HG02885 (cell line): Measurements from ENCODE around the gene RNASE3.
"Not testable (repeated sequence)": the region's sequence is repeated elsewhere in the genome, so short reads cannot be mapped to it uniquely, and the experiment has no call there.

ENCODE experiments used
- ATAC-seq: cut with Tn5 transposase; IDR thresholded peaks from one replicate; pipeline ENCODE4 v1.9.1; 2021; ENCODE audit warnings: mild to moderate bottlenecking; ENCODE audit not compliant: unreplicated experiment, poor library complexity

The RNASE3 gene

DNA sequence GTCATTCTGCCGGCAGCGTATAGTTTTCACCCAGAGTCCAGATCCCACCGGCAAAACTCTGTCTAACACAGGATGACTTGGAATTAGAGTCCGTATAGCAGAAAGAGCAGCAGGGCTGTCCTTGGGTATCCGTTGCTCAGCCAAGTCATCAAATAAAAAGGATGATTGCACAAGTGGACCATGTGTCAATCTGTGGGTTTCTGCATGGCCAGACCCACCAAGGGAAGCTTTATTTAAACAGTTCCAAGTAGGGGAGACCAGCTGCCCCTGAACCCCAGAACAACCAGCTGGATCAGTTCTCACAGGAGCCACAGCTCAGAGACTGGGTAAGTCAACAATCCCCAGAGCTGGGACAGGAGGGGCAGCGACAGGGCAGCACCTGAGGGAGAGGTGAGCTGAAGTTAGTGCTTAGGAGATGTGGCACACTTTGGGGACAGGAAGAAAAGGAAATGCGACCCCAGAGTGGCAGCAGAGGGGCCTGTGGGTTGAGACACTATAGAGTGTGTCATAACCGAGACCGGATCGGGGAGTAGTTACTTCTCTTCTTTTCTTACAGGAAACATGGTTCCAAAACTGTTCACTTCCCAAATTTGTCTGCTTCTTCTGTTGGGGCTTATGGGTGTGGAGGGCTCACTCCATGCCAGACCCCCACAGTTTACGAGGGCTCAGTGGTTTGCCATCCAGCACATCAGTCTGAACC is at the start of gene RNASE3:
Gene RNASE3 (plus strand): TSS at position 260 of the 700 bp plus-strand sequence. CDS start 302 bp downstream, at position 562.
- ATAC-seq = not testable (repeated sequence)

DNA sequence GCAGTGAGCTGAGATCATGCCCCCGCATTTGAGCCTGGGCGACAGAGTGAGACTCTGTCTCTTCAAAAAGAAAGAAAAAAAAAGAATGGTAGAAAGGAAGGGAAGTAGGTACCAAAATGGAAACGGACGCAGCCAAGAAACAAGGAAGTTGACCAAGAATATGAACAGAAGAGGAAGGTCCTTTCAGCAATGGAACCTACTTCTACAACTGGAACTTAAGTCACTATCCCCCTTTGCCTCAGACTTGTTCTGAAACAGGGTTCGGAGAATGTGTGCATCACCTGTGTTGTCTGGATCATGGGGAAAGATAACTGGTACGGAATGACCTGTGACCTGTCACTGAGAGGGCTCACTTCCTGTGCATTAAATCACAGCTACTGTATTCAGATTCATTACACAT is 44.6 kb upstream of the RNASE3 start:
- ATAC-seq = no peak

DNA sequence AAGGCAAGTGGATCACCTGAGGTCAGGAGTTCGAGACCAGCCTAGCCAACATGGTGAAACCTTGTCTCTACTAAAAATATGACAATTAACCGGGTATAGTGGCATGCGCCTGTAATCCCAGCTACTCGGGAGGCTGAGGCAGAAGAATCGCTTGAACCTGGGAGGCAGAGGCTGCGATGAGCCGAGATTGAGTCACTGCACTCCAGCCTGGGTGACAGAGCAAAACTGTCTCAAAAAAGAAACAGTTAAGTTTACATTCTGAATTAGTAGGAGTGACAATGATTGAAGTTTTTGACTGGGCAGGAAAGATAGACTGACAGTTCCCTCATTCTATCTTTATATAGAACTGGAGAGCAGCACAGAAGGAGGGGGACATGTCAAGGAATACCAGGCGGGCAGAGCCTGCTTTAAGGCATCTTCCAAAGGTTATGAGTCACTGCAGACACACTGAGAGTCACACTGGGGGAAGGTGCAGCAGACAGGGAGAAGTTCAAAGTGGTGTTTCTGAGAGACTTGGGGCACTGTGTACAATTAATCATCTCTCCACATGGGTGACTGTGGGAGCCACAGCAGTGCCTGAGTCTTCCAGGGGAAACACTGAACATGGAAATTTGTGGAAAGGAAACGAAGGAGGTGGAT is 42.8 kb upstream of the RNASE3 start:
- ATAC-seq = no peak

DNA sequence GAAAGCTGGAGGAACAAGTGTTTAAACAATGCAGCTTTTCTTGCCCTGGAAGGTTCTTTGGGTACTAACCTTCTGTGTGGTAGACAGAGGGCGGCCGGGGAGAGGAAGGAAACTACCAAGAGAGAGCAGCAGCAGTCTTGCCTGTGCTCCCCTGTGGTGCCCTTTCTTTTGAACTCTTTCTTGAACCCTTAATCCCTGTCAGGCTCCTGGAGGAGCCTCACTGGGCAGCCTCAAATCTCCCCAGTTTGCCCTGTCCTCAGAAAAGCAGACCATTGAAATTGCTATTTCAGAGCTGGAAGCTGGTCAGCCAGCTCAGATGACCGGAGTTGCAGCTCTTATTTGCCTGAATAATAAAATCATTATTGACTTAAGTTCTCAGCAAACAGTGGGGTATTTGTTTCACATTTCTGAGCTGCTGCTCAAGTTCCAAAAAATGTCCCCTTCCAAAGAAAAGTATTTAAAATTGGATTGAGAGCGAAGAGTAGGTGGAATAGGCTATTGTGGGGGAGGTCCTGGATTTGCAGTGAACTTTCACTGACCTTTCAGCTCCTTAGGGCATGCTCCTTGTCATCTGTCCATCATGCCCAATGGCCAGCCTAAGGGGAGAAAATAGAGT is 42.1 kb upstream of the RNASE3 start:
- no peak for ATAC-seq

DNA sequence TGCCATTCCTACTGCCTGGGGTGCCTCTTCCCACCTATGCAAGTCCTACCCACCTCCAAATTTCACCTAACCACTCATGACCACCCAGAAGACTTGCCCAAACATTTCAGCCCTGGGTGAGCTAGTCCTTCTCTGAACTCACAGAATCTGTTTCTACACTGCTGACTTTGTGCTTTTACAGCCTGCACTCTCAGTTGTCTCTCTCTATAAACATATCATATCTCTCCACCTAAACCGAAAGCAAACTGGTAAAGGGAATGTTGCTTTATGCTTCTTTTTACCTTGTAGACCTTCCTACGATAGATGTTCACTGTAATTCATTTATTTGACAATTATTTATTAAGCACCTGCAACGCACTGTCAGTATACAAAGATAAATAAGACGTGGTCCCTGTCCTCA is 38.1 kb upstream of the RNASE3 start:
- no peak for ATAC-seq

DNA sequence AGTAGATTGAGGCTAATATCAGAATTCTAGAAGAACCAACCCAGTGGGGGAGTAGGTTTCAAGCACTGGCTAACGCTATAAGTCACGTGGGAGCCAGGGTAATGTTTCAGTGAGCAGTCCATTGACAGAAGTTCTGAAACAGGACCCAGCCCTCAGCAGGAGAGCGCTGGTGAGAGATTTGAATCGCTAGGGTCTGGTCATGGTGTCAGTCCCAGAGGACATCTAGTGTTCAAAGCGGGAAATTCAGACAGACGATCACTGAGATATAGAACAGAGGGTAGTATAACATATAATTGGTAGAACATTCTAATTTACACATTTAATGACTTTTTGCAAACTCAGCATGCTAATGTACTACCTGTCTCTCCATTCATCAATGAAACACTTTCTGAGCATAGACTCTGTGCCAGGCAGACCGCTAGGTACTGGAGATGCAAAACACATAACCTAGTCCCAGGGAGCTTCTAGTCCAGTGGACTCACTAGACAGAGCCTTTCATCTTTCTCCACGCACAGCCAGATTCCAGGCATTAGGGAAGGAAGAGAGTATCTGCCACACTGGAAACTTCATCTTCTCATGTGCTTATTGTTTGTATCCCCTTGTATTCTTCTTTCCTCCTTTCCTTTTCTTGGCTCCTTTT is 35.4 kb upstream of the RNASE3 start:
- ATAC-seq = peak; percentile 89

DNA sequence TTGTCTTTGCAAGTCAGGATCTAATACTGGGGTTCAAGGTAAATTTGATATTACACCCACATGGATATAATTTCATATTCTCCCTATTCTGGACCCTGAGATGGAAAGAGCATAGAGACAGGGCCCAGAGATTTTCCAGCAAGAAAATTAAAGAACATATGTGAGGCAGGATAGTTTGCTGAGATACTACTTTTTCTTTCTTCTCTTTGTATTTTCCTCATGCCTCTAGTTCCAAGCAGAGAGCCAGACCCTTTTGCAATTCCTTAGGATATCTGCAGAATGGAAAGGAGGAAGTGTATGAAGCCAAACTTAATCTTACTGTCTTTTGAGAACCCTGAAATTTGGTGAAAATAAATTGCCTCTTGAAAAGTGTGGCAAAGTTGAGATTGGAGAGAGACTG is 34.0 kb upstream of the RNASE3 start:
- ATAC-seq = no peak

DNA sequence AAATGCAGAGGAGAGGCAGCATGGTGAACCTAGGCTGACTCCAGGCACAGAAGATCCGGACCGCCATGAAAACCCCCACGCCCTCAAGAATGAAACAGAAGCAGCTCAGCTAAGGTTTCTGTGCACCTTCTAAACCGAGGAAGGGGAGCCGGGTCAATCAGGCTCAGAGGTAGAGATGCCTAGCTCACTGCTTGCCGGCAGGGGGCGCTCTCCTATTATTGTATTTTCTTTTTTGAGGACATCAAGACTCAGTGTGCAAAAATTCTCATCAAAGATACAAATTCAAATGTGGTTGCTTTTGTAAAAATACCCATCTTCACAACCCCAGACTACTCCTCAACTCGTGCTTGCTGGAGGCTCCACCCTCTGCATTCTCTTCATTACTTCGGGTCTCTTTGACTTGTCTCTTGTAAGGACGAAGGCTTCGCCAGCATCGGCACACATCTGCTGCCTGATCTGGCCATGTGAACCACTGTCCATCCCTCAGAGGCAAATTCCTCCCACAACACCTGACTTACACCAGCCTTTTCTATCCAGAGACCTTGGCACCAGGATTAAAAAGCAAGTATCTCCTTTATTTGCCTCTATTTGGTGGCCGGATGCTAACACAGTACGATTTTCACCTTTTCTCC is 33.4 kb upstream of the RNASE3 start:
- peak; percentile 51 for ATAC-seq

DNA sequence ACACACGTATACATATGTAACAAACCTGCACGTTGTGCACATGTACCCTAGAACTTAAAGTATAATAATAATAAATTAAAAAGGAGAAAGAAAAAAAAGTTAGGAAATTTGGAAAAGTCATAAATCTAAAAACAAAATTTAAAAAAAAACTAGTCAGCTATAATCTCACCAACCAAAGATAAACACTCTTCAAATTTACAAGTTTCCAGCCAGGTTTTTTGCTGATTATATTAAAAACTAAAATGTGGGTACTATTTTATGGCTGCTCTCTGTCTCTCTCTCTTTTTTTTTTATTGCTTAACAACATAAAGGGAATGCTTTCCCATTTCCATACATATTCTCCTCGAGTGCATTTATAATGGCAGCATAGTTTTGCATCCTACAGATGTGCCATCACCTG is 25.0 kb upstream of the RNASE3 start:
- ATAC-seq = no peak

DNA sequence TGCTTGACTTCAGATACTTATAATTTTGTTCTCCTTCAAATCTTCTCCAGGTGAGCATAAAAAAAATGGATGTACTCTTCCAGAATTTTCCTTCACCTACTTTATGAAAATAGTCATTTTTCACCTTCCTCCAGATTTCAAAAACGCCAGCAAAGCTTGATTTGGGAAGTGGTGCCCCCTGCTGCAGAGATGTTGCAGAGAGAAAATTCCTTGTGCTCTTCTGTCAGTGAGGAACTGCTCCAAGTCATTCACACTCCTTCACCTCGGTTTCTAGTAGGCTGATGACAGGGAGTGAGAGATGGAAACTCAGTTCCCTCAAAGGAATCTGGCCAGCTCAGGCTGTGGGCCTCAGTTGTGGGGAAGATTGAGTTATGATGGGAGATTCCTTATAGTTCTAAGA is 24.2 kb upstream of the RNASE3 start:
- ATAC-seq = no peak

DNA sequence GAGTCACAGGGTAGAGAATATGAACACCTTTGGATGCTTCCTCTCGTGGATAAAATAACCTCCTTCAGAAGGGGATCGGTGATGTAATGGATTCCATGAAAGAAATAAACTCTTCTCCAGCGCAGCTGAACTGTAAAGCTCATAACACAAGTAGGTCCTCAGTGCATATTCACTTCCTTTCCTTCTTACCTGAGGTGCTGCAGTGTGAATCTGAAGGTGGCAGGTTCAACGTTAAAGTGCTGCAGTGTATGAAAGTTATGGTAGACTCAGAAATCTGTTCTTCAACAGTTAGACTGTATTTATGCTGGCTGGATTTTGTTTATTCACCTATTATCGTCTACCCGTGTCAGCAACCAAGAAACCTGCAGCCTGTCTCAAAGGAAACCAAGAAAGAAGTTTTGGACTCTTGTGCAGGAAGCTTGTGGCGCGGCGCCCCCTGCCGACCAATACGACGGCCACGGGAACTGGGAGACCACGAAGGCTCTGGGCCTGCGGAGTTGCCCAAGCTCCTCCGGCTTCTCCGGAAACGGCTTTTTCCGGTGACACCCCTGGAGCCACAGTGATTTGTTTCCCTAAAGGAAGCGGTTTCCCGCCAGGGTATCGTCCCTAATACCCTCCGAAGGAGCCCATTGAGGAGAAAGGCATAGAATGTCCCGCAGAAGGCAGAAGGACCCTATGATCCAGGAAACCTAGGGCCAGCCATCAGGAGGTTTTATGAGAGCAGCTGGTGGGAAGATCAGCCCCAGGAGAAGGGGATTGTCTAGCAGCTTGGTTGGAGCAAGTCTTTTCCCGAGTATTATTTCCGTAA is 17.6 kb upstream of the RNASE3 start:
- peak; percentile 88 for ATAC-seq

DNA sequence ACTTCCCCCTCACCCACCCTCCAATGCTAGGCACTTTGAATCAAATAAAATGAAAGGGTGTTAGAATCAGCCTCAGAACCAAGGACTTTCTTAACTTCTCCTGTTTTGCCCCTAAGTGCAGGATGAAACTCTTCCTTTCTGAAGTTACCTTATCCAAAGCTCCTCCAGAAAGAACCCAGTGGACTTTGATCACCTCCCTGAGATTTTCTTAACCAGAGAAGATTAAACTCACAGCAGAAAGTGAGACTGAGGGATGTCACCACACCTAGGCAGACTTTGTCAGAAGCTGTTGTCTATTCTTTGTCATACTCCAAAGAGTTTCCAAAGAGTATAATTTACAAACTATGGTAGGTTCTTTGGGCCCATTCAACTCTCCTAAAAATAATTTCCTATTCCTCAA is 14.2 kb upstream of the RNASE3 start:
- no peak for ATAC-seq

DNA sequence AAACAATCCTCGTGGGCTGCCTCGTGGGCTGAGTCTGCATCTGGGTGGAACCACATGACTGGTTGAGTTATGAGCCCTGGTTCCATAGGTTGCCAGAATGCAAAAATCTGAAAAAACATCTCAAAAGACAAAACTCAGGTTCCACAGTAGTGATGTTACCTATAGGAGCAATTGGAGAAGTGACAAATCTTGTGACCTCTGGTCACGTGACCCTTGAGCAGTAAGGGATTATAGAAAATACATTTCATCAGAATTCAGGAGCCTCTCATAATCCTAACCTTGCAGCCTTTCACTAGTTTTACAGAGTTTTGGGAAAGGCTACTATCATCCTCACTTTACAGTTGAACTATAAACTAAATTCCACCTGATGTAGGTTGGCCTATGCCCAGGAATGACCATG is 12.5 kb upstream of the RNASE3 start:
- ATAC-seq = no peak

DNA sequence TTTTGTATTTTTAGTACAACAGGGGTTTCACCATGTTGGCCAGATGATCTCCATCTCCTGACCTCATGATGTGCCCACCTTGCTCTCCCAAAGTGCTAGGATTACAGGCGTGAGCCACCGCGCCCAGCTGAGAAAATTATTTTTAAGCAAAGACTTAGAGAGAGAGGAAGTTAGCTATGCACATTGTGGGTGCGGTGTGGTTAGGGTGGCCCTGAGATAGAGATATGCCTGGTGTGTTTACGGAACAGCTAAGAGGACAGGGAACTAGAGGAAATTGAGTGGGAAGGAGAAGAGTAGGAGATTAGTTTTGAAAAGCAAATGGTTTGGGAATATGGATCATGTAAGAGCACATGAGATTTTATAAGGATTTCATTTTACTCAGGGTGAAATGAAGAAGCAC is 10.0 kb upstream of the RNASE3 start:
- not testable (repeated sequence) for ATAC-seq

DNA sequence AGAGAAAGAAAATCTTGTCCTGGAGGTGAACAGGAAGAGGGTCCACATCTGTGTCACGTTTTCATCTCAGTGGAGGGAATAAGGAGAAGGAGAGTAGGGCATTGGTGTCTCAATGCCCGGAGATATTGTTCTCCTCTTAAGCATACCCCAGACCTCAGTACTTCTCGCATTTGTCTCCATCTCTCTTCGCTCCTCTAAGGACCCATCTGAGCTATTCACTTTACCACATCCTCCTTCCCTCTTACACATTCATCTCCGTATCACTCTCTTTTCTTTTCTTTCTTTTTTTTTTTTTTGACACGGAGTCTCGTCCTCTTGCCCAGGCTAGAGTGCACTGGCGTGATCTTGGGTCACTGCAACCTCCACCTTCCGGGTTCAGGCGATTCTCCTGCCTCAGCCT is 8.4 kb upstream of the RNASE3 start:
- not testable (repeated sequence) for ATAC-seq

DNA sequence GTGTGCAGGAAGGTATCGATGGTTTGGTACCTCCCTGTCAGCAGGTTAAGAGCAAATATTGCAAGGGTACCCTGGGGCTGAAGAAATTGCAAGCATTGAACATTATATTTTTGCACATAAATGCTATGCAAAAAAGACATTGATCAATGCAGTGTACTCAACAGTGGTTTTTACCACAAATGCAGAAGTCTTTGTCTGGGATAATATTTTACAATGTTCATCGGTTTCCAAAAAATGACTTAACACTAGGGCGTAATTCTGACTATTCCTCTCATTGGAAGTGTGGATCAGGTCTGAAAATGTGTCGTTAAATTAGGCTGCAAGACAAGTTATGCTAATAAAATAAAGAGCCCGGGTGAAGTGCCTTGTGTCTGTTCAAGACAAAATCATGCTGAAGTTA is 2.8 kb upstream of the RNASE3 start:
- ATAC-seq = not testable (repeated sequence)

DNA sequence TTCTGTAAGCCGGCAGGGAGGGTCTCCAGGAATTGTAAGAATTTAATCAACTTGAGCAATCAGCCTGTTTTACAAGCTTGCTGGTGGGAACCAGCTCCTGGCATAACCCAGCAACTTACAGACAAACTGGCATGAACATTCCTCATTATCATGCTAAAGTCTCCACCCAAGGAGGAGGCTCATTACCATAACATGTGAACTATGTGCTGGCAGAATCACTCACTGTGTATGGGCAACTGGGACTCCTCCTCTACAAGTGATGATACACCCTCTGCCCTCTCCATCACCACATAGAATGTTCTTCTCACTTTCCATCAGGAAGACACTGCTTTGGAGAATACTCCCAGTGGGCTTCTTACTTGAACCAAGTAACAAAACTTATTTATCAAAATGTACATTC is 4.1 kb downstream of the RNASE3 start:
- ATAC-seq = not testable (repeated sequence)

DNA sequence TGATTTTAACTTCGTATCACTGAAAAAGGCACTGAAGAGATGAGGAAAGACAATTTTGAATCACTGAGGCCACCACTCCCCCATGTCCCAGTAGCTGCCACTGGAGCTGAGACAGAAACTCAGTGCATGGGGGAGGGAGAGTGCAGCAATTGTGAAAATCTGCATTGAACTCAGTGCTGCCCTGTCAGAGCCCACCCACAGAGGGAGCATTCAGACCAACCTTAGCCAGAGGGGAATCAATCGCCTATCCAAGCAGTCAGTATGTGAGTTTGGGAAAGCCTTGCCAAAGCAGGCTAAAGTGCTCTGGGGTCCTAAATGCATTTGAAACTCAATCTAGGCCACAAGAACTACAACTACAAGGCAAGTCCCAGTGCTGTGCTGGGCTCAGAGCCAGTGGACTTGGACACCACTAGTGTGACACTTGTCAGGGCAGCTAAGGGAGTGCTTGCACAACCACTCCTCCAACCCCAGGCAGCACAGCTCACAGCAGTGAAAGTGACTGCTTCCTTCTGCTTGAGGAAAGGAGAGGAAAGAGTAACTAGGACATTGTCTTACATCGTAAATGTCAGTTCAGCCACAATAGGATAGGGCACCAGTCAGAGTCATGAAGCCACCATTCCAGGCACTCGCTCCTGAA is 13.3 kb downstream of the RNASE3 start:
- ATAC-seq = no peak

DNA sequence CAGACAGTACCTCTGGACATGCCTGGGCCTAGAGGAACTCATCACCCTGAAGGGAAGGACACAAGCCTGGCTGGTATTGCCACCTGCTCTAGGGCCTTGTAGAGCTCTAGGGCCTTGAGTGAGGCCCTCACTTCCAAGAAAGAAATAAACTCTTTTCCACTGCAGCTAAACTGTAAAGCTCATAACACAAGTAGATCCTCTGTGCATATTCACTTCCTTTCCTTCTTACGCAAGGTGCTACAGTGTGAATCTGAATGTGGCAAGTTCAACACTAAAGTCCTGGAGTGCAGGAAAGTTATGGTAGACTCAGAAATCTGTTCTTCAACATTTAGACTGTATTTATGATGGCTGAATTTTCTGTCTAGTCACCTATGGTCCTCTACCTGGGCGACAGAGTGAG is 14.5 kb downstream of the RNASE3 start:
- no peak for ATAC-seq
